Measurements from ENCODE around the gene OSBPL9. TPM values are rescaled to one million over a fixed set of nuclear protein-coding genes. Genes with fewer than 3 reads are reported as not detected.
"Not testable (repeated sequence)": the region's sequence is repeated elsewhere in the genome, so short reads cannot be mapped to it uniquely, and the experiment has no call there.

The OSBPL9 gene
- total RNA-seq, 1 experiment from 2014 or later: 62.4 TPM

DNA sequence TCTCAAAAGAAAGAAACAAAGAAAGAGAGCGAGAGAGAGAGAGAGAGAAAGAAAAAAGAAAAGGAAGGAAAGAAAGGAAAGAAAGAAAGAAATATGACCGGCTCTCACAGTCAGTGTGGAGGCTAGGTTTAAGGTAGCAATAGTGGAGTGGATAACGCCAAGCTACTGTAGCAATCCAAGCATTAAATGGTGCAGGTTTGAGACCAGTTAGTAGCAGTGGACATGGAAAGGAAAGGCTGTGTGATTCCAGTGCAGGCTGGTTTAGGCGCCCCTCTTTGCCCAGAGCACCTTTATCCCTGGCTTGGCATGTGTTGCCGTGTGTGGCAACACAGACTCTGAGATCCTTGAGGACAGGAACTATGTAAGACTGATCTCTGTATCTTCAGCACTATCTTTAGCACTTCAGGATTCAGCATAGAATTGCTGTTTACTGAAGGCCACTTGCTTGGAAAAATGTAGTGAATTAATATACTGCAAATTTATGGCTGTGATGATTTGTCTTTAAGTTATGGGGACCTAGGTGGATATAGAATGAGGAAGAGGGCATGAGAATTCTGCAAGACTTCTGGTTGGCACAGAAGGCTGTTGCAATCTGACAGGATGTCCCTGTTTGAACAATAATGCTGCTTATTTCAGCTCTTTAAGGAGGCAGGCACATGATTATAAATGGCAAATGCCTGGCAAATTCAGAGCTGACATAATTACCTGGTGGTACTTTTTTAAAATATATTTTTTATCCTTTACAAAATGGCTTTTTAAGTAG is 10.8 kb upstream of the OSBPL9 start:
- POLR2A ChIA-PET (ENCODE audit: low non-redundant PET): no interaction called here
- H3K36me3 ChIP-seq (ENCODE audit: insufficient read depth, low read length, poor library complexity, severe bottlenecking): no peaks in the 10 kb centered on the region
- H3K4me1 ChIP-seq (ENCODE audit: insufficient read depth, low read length, poor library complexity, severe bottlenecking): no peaks in the 10 kb centered on the region
- intact Hi-C loops (cut with micrococcal nuclease; ENCODE audit: unreplicated experiment): no loop called here
- H3K27ac ChIP-seq (ENCODE audit: low read depth, low read length, poor library complexity, severe bottlenecking): no peak overlapping the region
- H3K4me3 ChIP-seq (ENCODE audit: low read depth, low read length, poor library complexity, severe bottlenecking): no peak overlapping the region
- TF ChIP-seq, protein P1, sequence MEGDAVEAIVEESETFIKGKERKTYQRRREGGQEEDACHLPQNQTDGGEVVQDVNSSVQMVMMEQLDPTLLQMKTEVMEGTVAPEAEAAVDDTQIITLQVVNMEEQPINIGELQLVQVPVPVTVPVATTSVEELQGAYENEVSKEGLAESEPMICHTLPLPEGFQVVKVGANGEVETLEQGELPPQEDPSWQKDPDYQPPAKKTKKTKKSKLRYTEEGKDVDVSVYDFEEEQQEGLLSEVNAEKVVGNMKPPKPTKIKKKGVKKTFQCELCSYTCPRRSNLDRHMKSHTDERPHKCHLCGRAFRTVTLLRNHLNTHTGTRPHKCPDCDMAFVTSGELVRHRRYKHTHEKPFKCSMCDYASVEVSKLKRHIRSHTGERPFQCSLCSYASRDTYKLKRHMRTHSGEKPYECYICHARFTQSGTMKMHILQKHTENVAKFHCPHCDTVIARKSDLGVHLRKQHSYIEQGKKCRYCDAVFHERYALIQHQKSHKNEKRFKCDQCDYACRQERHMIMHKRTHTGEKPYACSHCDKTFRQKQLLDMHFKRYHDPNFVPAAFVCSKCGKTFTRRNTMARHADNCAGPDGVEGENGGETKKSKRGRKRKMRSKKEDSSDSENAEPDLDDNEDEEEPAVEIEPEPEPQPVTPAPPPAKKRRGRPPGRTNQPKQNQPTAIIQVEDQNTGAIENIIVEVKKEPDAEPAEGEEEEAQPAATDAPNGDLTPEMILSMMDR (conservative IDR thresholded peaks at IDR 0.05; ENCODE audit: low read depth, low read length): no peak
- TF ChIP-seq EZH2 (IDR thresholded peaks at IDR 0.05; ENCODE audit: borderline replicate concordance, low read depth, low read length, poor library complexity, severe bottlenecking): no peak
- CTCF ChIA-PET: no interaction called here
- H3K27me3 ChIP-seq (replicated peaks; ENCODE audit: insufficient read depth, low read depth, low read length, poor library complexity): no peaks in the 10 kb centered on the region
- no peak for DNase-seq (ENCODE audit: low spot score)
- H3K9me3 ChIP-seq (ENCODE audit: low read depth, low read length, poor library complexity, severe bottlenecking): no peaks in the 10 kb centered on the region
- BruUV-seq (replicated peaks): no TSS peak

DNA sequence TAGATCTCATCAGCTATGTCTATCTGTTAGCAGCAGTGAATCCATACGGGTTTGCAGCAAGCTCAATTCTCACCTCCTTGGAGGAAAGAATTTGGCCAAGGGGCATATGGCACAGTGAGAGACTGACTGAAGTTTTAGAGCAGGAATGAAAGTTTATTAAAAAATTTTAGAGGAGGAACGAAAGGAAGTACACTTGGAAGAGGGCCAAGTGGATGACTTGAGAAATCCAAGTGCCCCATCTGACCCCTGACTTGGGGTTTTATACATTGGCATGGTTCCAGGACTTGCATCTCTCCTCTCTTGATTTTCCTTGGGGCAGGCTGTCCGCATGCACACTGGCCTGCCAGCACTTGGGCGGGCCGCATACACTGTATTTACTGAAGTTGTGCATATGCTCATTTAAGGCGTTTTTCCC is 9.2 kb upstream of the OSBPL9 start:
- Histone ChIP-seq H3K27me3 (replicated peaks; ENCODE audit: insufficient read depth, low read depth, low read length, poor library complexity) (no peaks in the 10 kb centered on the region), H3K9me3 (ENCODE audit: low read depth, low read length, poor library complexity, severe bottlenecking) (no peaks in the 10 kb centered on the region), H3K27ac (ENCODE audit: low read depth, low read length, poor library complexity, severe bottlenecking) (no peak overlapping the region), H3K4me3 (ENCODE audit: low read depth, low read length, poor library complexity, severe bottlenecking) (no peak overlapping the region), H3K4me1 (ENCODE audit: insufficient read depth, low read length, poor library complexity, severe bottlenecking) (no peaks in the 10 kb centered on the region), H3K36me3 (ENCODE audit: insufficient read depth, low read length, poor library complexity, severe bottlenecking) (no peaks in the 10 kb centered on the region)
- no TSS peak for BruUV-seq (replicated peaks)
- ChIA-PET POLR2A (ENCODE audit: low non-redundant PET) (no interaction called here), CTCF (no interaction called here)
- intact Hi-C loops (cut with micrococcal nuclease; ENCODE audit: unreplicated experiment): no loop called here
- no peak for DNase-seq (ENCODE audit: low spot score)
- TF ChIP-seq EZH2 (IDR thresholded peaks at IDR 0.05; ENCODE audit: borderline replicate concordance, low read depth, low read length, poor library complexity, severe bottlenecking): no peak
- TF ChIP-seq, protein P1 (conservative IDR thresholded peaks at IDR 0.05; ENCODE audit: low read depth, low read length): no peak

DNA sequence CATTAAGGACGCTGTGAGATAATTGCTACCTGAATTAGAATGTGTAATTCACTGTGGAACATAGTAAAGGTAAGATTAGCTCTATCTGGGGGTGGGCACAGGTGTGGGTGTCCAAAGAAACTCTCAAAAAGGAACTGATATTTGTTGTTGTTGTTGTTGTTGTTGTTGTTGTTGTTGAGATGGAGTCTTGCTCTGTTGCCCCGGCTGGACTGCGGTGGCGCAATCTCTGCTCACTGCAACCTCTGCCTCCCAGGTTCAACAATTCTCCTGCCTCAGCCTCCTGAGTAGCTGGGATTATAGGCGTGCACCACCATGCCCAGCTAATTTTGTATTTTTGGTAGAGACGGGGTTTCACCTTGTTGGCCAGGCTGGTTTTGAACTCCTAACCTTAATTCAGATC is 6.8 kb upstream of the OSBPL9 start:
- CTCF ChIA-PET; intact Hi-C loops (cut with micrococcal nuclease; ENCODE audit: unreplicated experiment); BruUV-seq (replicated peaks); H3K36me3 ChIP-seq (ENCODE audit: insufficient read depth, low read length, poor library complexity, severe bottlenecking); H3K4me3 ChIP-seq (ENCODE audit: low read depth, low read length, poor library complexity, severe bottlenecking); H3K9me3 ChIP-seq (ENCODE audit: low read depth, low read length, poor library complexity, severe bottlenecking); H3K27me3 ChIP-seq (replicated peaks; ENCODE audit: insufficient read depth, low read depth, low read length, poor library complexity); POLR2A ChIA-PET (ENCODE audit: low non-redundant PET); H3K4me1 ChIP-seq (ENCODE audit: insufficient read depth, low read length, poor library complexity, severe bottlenecking); DNase-seq (ENCODE audit: low spot score); H3K27ac ChIP-seq (ENCODE audit: low read depth, low read length, poor library complexity, severe bottlenecking): not testable (repeated sequence)

DNA sequence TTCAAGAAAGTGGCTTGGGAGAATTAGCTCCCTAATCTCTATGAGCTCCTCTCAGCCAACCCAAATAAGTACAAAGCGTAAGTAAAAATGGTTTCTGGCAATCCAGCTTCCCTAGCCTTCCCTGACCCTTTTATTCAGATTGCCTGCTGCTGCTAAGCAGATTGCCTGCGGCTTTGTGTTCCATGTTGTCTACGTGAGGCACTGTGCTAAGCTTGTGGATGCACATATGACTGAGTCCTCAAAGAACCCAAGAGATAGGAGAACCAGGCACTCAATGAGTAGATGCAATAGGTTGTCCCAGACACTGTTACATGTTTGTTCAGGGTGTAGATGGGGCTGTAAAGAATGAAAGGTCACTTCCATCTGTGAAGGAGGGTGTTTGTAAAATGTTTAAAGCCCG is 6.3 kb upstream of the OSBPL9 start:
- ChIA-PET POLR2A (ENCODE audit: low non-redundant PET) (interaction anchor here (0.6 kb wide), 1 partner anchor 741 kb away, joined by 4 read pairs; no protein-coding TSS in a partner anchor), CTCF (no interaction called here)
- Histone ChIP-seq H3K27me3 (replicated peaks; ENCODE audit: insufficient read depth, low read depth, low read length, poor library complexity) (no peaks in the 10 kb centered on the region), H3K4me1 (ENCODE audit: insufficient read depth, low read length, poor library complexity, severe bottlenecking) (no peaks in the 10 kb centered on the region), H3K36me3 (ENCODE audit: insufficient read depth, low read length, poor library complexity, severe bottlenecking) (no peaks in the 10 kb centered on the region), H3K9me3 (ENCODE audit: low read depth, low read length, poor library complexity, severe bottlenecking) (no peaks in the 10 kb centered on the region), H3K4me3 (ENCODE audit: low read depth, low read length, poor library complexity, severe bottlenecking) (no peak overlapping the region), H3K27ac (ENCODE audit: low read depth, low read length, poor library complexity, severe bottlenecking) (no peak overlapping the region)
- no TSS peak for BruUV-seq (replicated peaks)
- no peak for DNase-seq (ENCODE audit: low spot score)
- intact Hi-C loops (cut with micrococcal nuclease; ENCODE audit: unreplicated experiment): no loop called here
- TF ChIP-seq, protein P1 (conservative IDR thresholded peaks at IDR 0.05; ENCODE audit: low read depth, low read length): no peak
- TF ChIP-seq EZH2 (IDR thresholded peaks at IDR 0.05; ENCODE audit: borderline replicate concordance, low read depth, low read length, poor library complexity, severe bottlenecking): no peak

Data from A673 (cell line).